ENCODE data around the gene GTF3C5. TPM values are rescaled to one million over a fixed set of nuclear protein-coding genes. Genes with fewer than 3 reads are reported as not detected.

GTF3C5 gene
- total and polyA plus RNA-seq, 9 of the 15 experiments (the other 6 are each of a cell fraction or from before 2014, with no cell fraction given): 3.8 to 118 (median 83.7) TPM

DNA sequence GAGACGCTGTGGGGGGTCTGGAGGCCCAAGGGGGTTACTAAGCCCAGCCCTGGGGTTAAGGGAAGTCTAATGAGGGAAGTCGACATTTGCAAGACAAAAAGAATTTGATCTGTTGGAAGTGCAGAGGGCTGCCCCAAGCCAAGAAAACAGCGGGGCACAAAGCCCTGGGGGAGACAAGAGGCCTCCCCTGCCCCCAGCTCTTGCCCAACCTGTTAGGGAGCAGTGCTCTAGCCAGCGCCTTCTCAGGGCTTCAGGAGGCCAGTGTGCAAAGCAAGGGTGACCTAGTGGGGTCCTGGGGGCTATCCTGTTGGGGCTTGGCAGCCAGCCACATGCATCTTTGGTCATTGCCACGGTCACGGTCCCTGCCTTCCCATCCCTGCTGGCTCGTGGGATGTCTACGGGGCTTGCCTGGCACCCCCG lies 27.1 kb upstream of the GTF3C5 start (continued):
- TF ChIP-seq CEBPG (CRISPR knock-in tag; IDR thresholded peaks at IDR 0.05) (no peak; the same call in 1 of the 2 replicates), CEBPG (tag; conservative IDR thresholded peaks at IDR 0.05 in 1 of 2, IDR thresholded peaks at IDR 0.05 in 1 of 2) (peak in 1 of 2 experiments; percentile 33; a peak in 1 of 4 replicates), RBBP5 (IDR thresholded peaks at IDR 0.05; ENCODE audit: borderline replicate concordance, insufficient read depth, low read length, poor library complexity, severe bottlenecking) (peak; percentile 33), NR2F6 (CRISPR knock-in tag; IDR thresholded peaks at IDR 0.05) (0 out of 2 replicates have a peak, but pooled peaks have one; percentile 5), POLR2G (IDR thresholded peaks at IDR 0.05; ENCODE audit: low read depth, low read length) (peak; percentile 55; the same call in 1 of the 2 replicates)

DNA sequence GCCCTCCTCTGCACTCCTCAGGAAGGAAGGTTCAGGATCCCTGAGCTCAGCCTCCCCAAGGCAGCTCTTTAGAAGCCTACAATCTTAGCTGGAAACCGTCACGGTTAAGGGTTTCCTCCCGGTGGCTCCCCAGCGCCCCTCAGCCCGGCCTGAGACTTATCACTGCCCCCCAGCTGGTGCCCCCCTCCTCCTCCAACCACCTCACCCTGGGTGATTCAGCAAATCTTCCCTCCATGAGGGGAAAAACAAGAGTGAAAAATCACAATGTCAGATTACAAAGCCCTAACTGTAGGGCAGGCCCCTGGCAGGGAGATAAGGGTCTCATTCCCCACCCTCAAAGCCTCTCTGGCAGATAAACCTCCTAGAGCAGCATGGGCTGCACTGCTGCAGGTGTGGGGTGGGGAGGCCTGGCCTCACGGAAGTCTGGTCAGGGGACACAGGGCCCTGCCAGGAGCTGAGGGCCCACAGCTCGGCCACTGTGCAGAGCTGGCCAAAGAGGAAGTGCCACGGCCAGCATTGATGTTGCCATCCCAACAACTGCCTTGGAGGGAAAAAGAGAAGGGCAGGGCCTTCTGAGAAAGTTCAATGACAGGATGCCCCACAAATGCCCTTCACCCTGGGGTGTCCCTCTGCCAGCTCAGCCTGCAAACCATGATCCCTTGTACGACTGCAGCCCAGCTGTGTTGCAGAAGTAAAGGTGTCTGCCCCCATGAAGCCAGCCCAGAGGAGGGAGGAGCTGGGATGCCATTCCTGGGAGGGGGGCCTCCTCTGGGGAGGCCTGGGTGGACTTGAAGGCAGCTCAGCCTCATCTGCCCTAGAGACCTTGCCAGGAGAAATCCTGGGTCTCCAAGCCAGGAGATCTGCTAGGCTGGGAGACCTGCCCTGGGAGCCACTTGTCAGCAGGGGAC lies 26.5 kb upstream of the GTF3C5 start:
- no peaks in the 10 kb centered on the region for H3K9me3 ChIP-seq (replicated peaks; ENCODE audit: control insufficient read depth, insufficient read depth, low read depth, low read length)
- peak overlapping the region; percentile 76 for H3K4me2 ChIP-seq (ENCODE audit: insufficient read depth, low read length)
- BruUV-seq (replicated peaks): no TSS peak
- no peaks in the 10 kb centered on the region for H4K20me1 ChIP-seq (replicated peaks; ENCODE audit: control insufficient read depth, insufficient read depth, low read length)
- no peaks in the 10 kb centered on the region for H3K27me3 ChIP-seq (ENCODE audit: control insufficient read depth in 2 of 2, insufficient read depth in 2 of 2, low read length in 2 of 2)
- H3K4me1 ChIP-seq (replicated peaks in 1 of 2; ENCODE audit: control insufficient read depth in 2 of 2, insufficient read depth in 2 of 2, low read length in 2 of 2): peaks cover 57 to 71% of the 10 kb centered on the region in 2 experiments
- H3K79me2 ChIP-seq (ENCODE audit: control insufficient read depth, insufficient read depth, low read length): peaks cover 2% of the 10 kb centered on the region; the same call in 1 of the 3 replicates
- ChIA-PET POLR2A (interaction anchor here (0.5 to 1.7 kb wide), 13 partner anchors 8 to 807 kb away, joined by 3 to 11 read pairs (median 3); partner anchors contain the start of gene GTF3C5), CTCF (ENCODE audit: low intra/inter-chr PET ratio) (no interaction called here)
- peaks cover 2% of the 10 kb centered on the region for H3K9me1 ChIP-seq (ENCODE audit: control insufficient read depth, insufficient read depth, low read length)
- no peak overlapping the region for H2AFZ ChIP-seq (ENCODE audit: low read depth, low read length)
- no peaks in the 10 kb centered on the region for H3K36me3 ChIP-seq (ENCODE audit: control insufficient read depth, insufficient read depth, low read length)
- peak overlapping the region; percentile 67 to 86 for H3K9ac ChIP-seq (ENCODE audit: insufficient read depth in 1 of 2, low read depth in 2 of 2, low read length in 2 of 2)
- H3K4me3 ChIP-seq: peak overlapping the region; percentile 4; the same call in 1 of the 2 replicates
- FAIRE-seq (peak; percentile 99), DNase-seq (ENCODE audit: extremely low read depth in 1 of 4, low spot score in 3 of 4) (peak; percentile 89 to 97 (median 94)), ATAC-seq (peak; percentile 82)
- intact Hi-C loops (cut with micrococcal nuclease): loop anchor here (1.0 to 2.0 kb wide), 2 partner anchors 20 to 27 kb away; no protein-coding TSS in a partner anchor
- in situ Hi-C loops (cut with MboI): no loop called here
- WGBS (ENCODE audit: insufficient coverage, low coverage, missing lambda C conversion rate): 0% methylated on average over 9 of the region's 9 CpGs
- peak overlapping the region; percentile 90 for H3K27ac ChIP-seq (ENCODE audit: extremely low read depth, low read depth, low read length)
- peak; percentile 78 for TF ChIP-seq BCL6 (CRISPR knock-in tag; IDR thresholded peaks at IDR 0.05)
- peak; percentile 15; the same call in 1 of the 2 replicates for TF ChIP-seq POLR2G (IDR thresholded peaks at IDR 0.05; ENCODE audit: low read depth, low read length)
- TF ChIP-seq, protein P1, sequence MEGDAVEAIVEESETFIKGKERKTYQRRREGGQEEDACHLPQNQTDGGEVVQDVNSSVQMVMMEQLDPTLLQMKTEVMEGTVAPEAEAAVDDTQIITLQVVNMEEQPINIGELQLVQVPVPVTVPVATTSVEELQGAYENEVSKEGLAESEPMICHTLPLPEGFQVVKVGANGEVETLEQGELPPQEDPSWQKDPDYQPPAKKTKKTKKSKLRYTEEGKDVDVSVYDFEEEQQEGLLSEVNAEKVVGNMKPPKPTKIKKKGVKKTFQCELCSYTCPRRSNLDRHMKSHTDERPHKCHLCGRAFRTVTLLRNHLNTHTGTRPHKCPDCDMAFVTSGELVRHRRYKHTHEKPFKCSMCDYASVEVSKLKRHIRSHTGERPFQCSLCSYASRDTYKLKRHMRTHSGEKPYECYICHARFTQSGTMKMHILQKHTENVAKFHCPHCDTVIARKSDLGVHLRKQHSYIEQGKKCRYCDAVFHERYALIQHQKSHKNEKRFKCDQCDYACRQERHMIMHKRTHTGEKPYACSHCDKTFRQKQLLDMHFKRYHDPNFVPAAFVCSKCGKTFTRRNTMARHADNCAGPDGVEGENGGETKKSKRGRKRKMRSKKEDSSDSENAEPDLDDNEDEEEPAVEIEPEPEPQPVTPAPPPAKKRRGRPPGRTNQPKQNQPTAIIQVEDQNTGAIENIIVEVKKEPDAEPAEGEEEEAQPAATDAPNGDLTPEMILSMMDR (IDR thresholded peaks at IDR 0.05 in 2 of 3, conservative IDR thresholded peaks at IDR 0.05 in 1 of 3; ENCODE audit: insufficient read depth in 2 of 3, low read depth in 1 of 3, low read length in 3 of 3): peak in 2 of 3 experiments; percentile 25 to 33; a peak in 2 of 6 replicates
- TF ChIP-seq JUN (IDR thresholded peaks at IDR 0.05; ENCODE audit: borderline replicate concordance, low read depth, low read length): peak; percentile 77; the same call in 1 of the 2 replicates
- TF ChIP-seq JUN (CRISPR knock-in tag; IDR thresholded peaks at IDR 0.05; ENCODE audit: borderline replicate concordance): peak; percentile 75; the same call in 1 of the 2 replicates
- TF ChIP-seq TBP (optimal IDR thresholded peaks at IDR 0.05; ENCODE audit: low read depth, low read length): peak; percentile 21
- TF ChIP-seq NBN (IDR thresholded peaks at IDR 0.05; ENCODE audit: low read depth): peak; percentile 98
- TF ChIP-seq, protein P2, sequence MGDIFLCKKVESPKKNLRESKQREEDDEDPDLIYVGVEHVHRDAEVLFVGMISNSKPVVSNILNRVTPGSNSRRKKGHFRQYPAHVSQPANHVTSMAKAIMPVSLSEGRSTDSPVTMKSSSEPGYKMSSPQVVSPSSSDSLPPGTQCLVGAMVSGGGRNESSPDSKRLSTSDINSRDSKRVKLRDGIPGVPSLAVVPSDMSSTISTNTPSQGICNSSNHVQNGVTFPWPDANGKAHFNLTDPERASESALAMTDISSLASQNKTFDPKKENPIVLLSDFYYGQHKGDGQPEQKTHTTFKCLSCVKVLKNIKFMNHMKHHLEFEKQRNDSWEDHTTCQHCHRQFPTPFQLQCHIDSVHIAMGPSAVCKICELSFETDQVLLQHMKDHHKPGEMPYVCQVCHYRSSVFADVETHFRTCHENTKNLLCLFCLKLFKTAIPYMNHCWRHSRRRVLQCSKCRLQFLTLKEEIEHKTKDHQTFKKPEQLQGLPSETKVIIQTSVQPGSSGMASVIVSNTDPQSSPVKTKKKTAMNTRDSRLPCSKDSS (IDR thresholded peaks at IDR 0.05; ENCODE audit: low read depth, partially characterized antibody): no peak
- peak; percentile 94 for TF ChIP-seq POLR2AphosphoS5 (IDR thresholded peaks at IDR 0.05; ENCODE audit: control insufficient read depth, insufficient read depth, low read depth, low read length)
